GM04503 (cell line): ENCODE results near the gene TCAP.

Experiments
- DNase-seq: peaks from one replicate; pipeline ENCODE4 v3.0.0-alpha.2; 2012; ENCODE audit warnings: low read depth

TCAP gene

DNA sequence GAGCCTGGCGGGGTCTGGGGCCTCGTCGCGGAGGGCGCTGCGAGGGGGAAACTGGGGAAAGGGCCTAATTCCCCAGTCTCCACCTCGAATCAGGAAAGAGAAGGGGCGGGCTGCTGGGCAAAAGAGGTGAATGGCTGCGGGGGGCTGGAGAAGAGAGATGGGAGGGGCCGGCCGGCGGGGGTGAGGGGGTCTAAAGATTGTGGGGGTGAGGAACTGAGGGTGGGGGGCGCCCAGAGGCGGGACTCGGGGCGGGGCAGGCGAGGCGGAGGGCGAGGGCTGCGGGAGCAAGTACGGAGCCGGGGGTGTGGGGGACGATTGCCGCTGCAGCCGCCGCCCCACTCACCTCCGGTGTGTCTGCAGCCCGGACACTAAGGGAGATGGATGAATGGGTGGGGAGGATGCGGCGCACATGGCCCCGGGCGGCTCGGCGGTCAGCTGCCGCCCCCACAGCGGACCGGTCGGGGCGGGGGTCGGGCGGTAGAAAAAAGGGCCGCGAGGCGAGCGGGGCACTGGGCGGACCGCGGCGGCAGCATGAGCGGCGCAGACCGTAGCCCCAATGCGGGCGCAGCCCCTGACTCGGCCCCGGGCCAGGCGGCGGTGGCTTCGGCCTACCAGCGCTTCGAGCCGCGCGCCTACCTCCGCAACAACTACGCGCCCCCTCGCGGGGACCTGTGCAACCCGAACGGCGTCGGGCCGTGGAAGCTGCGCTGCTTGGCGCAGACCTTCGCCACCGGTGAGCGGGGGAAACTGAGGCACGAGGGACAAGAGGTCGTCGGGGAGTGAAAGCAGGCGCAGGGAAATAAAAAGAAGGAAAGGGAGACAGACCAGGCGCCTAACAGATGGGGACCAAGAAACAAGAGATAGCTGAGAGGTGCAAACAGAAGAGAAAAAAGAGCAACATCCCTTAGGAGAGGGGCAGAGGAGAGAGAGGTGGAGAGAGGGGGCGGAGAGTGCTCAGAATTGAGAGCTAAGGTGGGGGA is 3.1 kb downstream of the TCAP start, which contains the start of gene PNMT:
Gene PNMT (plus strand): TSS at position 509 of the 980 bp plus-strand sequence. CDS start 23 bp downstream, at position 532.
- DNase-seq = no peak

DNA sequence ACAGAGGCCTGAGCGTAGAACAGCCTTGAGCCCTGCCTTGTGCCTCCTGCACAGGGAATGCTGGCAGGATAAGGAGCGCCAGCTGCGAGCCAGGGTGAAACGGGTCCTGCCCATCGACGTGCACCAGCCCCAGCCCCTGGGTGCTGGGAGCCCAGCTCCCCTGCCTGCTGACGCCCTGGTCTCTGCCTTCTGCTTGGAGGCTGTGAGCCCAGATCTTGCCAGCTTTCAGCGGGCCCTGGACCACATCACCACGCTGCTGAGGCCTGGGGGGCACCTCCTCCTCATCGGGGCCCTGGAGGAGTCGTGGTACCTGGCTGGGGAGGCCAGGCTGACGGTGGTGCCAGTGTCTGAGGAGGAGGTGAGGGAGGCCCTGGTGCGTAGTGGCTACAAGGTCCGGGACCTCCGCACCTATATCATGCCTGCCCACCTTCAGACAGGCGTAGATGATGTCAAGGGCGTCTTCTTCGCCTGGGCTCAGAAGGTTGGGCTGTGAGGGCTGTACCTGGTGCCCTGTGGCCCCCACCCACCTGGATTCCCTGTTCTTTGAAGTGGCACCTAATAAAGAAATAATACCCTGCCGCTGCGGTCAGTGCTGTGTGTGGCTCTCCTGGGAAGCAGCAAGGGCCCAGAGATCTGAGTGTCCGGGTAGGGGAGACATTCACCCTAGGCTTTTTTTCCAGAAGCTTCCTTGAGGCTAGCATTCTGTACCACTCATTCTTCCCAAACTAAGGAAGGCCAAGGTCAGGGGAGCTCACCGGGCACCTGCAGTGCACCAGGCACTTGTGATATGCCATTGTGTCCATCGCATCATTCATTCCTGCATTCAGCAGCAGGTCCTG is 5.0 kb downstream of the TCAP start:
- DNase-seq = no peak

DNA sequence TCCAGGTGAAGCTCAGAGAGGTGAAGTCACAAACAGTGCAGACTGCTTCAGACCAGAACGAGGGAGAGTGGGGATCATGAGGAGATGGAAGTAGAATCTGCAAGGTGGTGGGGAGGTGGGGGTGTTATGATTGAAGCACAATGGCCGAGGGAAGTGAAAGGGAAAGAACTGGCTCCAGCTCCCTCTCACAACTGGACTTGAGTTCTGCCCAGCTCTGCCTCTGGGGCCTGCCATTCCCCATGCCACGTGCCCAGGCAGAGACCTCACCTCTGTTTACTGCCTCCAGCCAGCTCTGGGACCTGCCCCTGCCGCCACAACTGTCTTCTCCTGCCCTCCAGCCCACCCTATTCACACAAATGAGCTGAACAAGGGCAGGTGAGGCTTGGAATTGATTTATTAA is 5.6 kb downstream of the TCAP start:
- no peak for DNase-seq

DNA sequence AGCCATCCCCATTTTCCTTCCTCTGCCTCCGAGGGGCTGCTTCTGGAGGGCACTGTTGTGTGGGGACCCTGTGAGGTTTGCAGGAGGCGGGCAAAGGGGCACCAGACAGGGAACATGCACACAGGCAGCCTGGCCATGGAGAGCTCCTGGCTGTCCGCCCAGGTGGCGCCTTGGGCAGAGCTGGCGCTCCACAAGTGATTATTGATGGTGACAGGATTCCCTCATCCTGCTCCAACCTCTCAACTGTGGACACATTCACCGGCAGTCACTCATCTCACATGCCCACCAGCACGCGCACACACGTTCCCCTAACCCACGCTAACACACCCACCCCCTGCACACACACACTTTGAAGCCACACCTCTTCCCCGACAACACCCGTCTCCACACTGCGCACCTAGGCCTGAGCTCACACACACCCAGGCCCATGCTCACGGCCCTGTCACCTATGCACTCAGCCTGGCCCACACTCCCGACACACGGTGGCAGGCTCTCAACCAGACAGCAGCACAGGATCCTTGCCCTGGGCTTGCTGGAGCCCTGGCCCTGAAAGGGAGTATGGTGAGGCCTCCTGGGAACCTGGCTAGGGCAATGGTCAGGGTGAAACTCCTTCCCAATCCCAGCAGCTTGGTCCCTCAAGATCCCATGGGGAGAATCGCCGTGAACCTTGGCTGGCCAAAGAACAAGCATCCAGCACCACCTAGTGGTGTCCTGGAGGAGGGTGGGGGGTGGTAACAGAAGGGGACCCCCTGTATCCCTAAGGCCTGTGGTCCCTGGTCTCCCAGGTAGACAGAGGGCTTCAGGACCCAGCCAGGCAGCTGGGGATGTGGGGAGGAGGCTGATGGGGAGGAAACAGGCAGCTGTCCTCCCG is 6.7 kb downstream of the TCAP start:
- DNase-seq = no peak

DNA sequence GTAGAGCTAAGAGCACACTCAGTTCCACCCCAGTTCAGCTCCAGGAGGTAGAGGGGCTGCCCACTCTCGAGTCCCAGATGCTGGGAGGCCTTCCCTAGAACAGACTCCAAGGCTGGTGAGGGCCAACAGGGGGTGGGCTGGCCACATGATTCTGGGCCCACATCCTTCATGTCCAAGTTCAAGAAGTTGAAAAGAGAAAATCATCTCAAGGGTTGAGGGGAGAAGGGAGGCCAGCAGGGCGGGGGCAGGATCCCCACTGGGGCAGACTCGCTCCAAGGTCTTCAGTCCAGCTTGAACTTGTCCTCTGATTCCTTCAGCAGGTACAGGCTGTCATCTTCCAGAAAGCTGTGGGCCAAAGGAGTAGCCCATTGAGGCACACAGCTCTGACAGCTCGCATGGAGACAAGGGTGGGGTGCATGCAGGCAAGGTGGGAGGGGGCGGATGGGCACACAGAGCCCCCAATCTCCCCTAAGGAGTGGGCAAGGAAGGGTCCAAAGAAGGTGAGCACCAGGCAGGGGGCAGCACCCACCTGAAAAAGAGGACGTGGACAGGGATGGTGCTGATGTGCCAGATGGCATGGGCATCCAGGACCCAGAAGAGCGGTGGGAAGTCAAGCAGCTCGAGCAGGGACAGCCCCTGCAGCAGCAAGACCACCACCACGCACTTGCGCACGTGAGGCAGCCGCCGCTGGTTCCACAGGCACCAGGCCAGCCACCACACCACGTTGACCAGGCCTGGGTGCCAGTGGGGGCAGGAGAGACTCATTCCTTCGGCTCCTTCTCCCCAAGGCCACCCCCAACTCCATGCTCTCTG is 7.6 kb downstream of the TCAP start:
- DNase-seq = no peak

GRCh38 chr17:39673335-39674081 is 8.4 kb downstream of the TCAP start:
- DNase-seq = no peak

DNA sequence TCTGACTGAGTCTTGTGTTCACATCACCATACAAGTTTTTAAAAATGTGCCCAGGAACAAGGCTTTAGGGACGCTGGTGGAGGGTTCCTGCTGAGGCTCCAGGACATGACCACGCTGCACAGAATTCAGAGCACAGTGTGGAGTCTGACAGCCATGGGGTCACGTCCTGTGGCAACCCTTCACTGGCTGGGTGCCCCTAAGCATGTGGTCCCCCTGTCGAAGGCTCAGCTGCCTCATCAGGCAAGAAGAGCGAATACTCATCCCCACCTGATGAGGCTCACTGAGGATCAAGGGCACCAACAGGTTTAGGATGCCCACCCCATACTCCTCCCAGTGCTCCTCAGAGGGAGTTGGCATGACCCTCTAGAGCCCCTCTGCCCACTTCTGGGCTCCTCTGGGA is 9.0 kb downstream of the TCAP start:
- DNase-seq = no peak

GRCh38 chr17:39674702-39675389 is 9.7 kb downstream of the TCAP start:
- DNase-seq = no peak

DNA sequence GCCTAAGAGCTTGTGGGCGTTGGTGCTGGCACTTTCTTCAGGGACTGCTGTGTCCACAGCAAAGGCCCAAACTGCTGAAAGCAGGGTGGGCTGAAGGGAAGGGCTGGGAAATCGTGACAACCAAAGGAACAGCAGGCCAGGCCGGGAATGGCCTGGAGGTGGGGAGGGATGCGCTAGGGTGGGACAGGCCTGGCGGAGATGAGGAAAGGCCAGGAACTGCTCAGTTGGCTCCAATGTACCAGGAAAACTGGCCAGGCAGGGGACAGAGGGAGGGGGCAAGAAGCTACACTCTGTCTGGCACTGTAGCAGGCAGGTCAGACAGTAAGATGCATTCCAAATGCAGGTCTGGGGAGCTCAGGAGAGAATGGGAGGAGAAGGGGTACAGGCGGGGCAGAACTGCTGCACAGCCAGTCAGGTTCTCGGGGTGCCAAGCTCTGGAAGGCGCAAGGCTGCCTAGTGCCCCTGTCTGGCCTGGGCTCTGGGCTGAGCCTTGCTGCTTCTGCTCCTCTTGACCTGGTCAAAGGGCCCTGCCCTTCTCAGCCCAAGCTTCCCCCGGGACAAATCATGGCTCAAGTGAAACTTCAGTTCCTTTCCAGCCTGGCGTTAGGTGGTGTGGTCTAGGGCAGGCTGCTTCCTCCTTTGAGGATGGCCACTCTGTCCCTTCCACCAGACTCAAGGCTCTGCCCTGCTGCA is 10.4 kb downstream of the TCAP start:
- DNase-seq = no peak

GRCh38 chr17:39676198-39676819 is 11.2 kb downstream of the TCAP start:
- no peak for DNase-seq

- DNase-seq = no peak
These were observed 11.9 kb downstream of the TCAP start for GRCh38 chr17:39677072-39677471.

GRCh38 chr17:39677542-39678339 is 12.6 kb downstream of the TCAP start:
- no peak for DNase-seq

DNA sequence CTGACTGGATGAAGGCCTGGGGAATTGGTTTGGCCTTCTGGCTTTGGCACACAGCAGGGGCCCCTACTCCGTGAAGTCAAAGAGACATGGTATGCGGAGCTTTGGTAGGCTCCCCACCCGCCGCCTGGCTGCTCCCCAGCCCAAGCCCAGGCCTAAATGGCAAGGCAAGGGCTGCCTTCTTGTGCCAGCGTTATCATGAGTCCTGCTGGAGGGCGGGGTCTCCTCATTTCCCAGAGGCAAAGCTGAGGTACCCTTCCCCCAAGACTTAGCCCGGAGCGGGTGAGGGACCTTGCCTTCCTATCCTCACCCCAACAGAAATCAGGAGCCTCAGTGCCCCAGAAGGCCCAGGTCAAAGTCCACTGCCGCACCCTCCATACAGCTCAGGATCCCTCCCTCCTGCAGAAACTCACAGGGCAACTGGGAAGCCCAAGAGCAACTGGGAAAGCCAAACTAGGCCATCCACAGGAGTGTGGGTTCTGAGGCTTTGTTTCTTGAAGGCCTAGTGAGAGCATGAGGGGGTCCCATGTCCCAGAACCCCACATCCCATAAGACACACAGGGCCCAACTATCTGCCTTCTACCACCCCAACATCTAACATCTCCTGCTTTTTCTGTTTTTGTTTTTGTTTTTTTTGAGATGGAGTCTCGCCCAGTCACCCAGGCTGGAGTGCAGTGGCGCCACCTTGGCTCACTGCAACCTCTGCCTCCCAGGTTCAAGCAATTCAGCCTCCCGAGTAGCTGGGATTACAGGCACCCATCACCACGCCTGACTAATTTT is 13.4 kb downstream of the TCAP start:
- no peak for DNase-seq

DNA sequence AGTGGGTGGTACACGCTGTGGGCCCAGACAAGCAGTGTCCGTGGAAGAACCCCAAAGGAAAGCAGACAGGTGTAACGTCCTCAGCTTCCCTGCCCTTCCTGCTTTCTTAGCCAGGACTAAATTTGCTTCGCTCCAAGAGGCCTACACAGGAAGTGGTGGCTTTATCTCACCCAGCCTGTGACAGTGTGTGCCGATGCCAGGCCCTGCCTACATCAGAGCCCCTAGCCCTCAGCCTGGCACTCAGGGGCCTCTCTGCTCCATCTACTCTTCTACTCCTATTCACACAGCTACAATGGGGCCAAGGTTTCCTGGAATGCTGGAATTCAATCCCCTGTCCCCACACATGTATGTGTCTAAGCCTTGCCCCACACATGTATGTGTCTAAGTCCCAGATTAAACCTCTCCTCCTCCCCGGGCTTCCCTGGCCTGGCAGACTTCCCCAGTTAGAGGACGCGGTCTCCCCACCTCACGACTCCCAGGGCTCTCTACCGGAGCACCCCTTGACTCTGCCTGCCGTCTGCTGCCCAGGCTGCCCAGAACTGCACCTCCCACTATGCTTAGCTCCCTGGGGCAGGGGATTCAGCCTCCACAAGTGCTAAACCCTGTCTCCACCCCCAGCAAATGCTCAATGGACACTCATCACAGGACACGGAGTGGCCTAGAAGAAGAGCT is 14.5 kb downstream of the TCAP start:
- no peak for DNase-seq

DNA sequence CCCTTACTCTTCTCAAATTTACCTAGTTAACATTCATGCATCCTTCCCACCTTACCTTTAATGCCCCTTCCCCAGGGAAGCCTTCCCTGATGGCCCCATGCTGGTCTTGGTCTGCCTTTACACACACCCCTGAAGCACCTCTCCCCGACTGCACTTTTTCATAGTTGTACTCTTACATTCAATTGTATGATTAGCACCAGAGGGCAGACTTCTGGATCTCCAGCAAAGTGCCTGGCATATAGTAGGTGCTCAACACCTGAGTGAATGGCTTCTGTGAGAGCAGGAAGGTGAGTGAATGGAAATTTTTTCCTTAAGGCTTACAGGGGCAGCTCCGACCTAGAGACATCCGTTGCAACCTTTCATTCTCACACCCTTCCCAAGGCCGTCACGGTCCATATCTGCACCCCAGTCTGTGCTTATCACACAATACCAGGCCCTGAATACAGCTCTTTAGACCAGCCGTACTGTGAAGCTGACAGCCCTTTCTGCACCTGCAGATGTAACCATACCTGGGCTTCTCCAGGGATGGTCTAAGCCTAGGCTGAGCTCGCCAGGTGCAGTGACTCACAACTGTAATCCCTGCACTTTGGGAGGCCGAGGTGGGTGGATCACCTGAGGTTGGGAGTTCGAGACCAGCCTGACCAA is 18.3 kb downstream of the TCAP start:
- DNase-seq = no peak
